GM12872 (cell line): ENCODE data around the gene YIF1A.

Experiments
- TF ChIP-seq, protein P1 (sequence below): IDR thresholded peaks from 3 replicates; pipeline ENCODE4 v1.5.1; 2011; ENCODE audit warnings: low read depth, mild to moderate bottlenecking, low read length, moderate library complexity; ENCODE audit not compliant: insufficient read depth

Gene YIF1A

GRCh38 chr11:66318600-66318970 is 29.6 kb upstream of the YIF1A start:
- TF ChIP-seq, protein P1, sequence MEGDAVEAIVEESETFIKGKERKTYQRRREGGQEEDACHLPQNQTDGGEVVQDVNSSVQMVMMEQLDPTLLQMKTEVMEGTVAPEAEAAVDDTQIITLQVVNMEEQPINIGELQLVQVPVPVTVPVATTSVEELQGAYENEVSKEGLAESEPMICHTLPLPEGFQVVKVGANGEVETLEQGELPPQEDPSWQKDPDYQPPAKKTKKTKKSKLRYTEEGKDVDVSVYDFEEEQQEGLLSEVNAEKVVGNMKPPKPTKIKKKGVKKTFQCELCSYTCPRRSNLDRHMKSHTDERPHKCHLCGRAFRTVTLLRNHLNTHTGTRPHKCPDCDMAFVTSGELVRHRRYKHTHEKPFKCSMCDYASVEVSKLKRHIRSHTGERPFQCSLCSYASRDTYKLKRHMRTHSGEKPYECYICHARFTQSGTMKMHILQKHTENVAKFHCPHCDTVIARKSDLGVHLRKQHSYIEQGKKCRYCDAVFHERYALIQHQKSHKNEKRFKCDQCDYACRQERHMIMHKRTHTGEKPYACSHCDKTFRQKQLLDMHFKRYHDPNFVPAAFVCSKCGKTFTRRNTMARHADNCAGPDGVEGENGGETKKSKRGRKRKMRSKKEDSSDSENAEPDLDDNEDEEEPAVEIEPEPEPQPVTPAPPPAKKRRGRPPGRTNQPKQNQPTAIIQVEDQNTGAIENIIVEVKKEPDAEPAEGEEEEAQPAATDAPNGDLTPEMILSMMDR: no peak

GRCh38 chr11:66317723-66318599 is 29.0 kb upstream of the YIF1A start:
- TF ChIP-seq, protein P1: no peak

- TF ChIP-seq, protein P1: no peak
These were observed 28.4 kb upstream of the YIF1A start for GRCh38 chr11:66317322-66317722.

DNA sequence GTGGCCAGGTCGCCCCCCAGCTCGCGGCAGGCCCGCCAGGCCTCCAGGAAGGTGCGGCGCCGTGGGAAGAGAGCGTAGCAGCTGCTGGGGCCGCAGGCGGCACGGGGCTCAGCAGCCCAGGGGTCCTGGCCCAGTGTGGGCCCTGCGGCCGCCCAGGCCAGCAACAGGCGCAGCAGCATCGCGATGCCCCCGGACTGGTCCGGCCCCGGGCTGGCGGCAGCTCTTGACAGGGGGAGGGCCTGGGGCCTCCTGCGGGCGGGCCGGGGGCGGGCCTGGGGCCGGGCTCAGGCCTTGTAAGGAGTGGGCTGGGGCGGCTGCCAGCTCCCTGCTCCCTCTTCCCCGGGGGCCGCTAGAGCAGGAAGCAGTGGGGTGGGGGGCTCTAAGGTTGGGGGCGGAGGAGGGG is 27.9 kb upstream of the YIF1A start, which contains the start of gene CD248:
CD248 (minus strand) TSS at position 196 of the 403 bp plus-strand sequence; CDS start at position 179, 17 bp downstream.
- TF ChIP-seq, protein P1: no peak

GRCh38 chr11:66315921-66316811 is 27.2 kb upstream of the YIF1A start:
- TF ChIP-seq, protein P1: no peak

DNA sequence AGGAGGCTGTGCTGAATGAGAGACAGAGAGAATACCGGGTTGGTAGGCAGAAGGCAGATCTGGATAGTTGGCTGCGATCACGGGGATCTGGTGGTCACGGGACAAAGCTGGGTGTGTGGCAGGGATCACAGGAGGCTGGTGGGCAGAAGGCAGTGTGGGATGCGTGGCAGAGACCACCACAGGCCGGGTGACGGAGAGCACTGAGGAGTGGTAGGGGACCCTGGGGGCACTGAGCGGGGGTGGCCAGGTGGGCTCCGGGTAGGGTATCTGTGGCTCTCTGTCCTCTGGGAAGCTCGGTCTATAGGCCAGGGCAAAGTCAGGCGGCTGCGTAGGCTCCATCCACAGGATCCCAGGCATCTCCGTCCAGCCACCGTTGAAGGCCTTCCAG is 26.5 kb upstream of the YIF1A start:
- TF ChIP-seq, protein P1: no peak
